DMS114 treated with DMSO at 0.1 percent for 48 hours (cell line): Measurements from ENCODE around the gene C9orf57.
"Not testable (repeated sequence)": the region's sequence is repeated elsewhere in the genome, so short reads cannot be mapped to it uniquely, and the experiment has no call there.

Experiments
- DNase-seq: peaks from one replicate; lab custom pipeline; 2025; ENCODE audit not compliant: unreplicated experiment; lab: John Stamatoyannopoulos, UW

Gene C9orf57

GRCh38 chr9:72060513-72060912 lies at the start of gene C9orf57:
Gene C9orf57 (minus strand): TSS chr9:72060613. CDS start chr9:72059331, 1,282 bp downstream.
- DNase-seq = no peak

DNA sequence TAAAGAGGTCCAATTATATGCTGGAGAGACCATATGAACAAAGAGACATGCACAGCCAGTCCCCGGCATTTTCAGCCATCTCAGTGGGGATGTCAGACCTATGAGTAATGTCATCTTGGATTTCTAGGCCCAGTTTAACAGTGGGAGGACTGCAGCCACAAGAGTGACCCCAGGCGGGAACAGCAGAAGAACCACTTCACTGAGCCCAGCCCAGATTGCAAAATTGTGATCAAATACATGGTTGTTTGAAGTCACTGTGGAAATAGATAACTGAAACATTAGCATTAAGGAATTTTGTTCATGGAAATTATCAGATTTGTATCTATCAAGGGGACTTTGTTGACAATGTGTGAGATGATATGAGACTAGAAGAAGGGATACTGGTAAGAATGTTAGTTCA lies 42.1 kb upstream of the C9orf57 start:
- no peak for DNase-seq

GRCh38 chr9:72095520-72095919 lies 35.1 kb upstream of the C9orf57 start:
- DNase-seq = not testable (repeated sequence)

- DNase-seq = no peak
These were observed 32.4 kb upstream of the C9orf57 start for GRCh38 chr9:72092820-72093219.

GRCh38 chr9:72089451-72090130 lies 29.2 kb upstream of the C9orf57 start:
- no peak for DNase-seq

GRCh38 chr9:72082536-72082935 lies 22.1 kb upstream of the C9orf57 start:
- no peak for DNase-seq

GRCh38 chr9:72074666-72075065 lies 14.3 kb upstream of the C9orf57 start:
- not testable (repeated sequence) for DNase-seq

DNA sequence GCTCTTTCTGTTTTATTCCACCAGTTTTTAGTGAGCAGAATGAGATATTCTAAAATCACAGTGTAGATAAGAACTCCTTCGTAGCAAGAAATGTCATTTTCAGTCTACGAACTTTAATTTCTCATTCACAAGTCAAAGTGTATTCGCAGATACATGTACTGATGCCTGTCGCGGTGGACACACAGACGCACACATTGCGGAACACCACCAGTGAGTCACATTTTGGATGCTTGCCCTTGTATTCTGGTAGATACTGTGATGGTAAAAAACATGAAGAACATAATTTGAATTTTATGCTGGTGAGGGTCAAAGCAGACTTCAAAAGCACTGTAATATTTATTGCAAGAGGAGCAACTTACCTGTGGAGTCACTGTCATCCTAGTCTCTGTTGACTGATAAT lies 4.7 kb upstream of the C9orf57 start:
- DNase-seq = no peak

- no peak for DNase-seq
These were observed 8.3 kb downstream of the C9orf57 start for GRCh38 chr9:72052122-72052521.

- no peak for DNase-seq
These were observed 11.6 kb downstream of the C9orf57 start for GRCh38 chr9:72048850-72049249.

DNA sequence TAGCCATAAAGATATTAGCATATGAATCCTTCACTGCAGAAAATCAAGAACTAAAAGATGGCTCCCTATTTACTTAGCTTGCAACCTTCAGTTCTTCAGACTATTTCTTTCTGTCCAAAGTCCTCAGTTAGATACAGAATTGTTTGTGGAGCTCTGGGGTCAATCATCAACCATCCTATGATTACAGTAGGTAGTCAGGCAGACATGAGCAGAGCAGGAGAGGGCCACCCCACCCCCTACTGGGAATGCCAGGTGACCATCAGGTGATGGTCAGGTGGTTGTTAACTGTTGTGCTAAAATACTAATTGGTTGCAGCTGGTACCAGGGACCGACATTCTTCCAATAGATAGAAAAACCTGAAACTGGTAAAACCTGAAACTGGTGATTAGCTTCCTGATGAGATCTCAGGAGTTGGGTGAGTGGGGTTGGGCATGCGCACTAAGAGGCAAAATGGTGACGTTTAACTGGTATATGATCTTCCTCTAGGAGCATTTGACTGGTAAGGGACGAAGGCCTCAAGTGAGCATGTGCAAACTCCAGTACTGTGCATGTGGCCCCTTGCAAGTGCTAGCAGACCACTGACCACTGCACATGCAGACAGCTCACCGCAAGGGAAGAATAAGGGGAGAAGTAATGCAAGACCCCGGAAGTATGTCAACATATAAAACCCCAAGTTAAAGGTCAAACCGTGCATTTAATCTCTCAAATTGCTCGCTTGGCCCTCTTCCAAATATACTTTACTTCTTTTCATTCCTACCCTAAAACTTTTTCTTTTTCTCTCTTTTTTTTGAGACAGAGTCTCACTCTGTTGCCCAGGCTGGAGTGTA lies 13.6 kb downstream of the C9orf57 start:
- DNase-seq = no peak

- DNase-seq = no peak
These were observed 16.3 kb downstream of the C9orf57 start for GRCh38 chr9:72044095-72044494.

GRCh38 chr9:72043576-72043975 lies 16.8 kb downstream of the C9orf57 start:
- no peak for DNase-seq

- DNase-seq = no peak
These were observed 17.5 kb downstream of the C9orf57 start for GRCh38 chr9:72042928-72043327.

- no peak for DNase-seq
These were observed 18.6 kb downstream of the C9orf57 start for GRCh38 chr9:72041775-72042194.

DNA sequence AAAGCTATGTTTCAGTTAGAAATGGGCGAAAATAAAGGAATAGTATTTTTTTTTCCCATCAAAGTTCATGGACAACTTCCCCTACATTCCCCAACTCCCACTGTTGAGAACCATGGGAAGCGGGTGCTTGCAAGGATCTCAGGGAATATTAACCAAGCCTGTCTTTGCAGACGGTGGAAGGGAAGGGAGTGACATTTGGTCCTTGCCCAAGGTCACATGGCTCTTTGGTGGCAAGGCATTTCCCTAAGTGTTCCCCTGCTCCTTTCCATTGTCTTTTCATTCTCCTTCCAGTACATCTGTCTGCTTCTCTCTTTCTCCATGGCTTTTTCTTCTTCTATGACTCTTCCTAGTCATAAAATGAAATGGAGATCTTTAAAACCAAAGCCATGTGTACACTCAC lies 19.0 kb downstream of the C9orf57 start:
- no peak for DNase-seq

DNA sequence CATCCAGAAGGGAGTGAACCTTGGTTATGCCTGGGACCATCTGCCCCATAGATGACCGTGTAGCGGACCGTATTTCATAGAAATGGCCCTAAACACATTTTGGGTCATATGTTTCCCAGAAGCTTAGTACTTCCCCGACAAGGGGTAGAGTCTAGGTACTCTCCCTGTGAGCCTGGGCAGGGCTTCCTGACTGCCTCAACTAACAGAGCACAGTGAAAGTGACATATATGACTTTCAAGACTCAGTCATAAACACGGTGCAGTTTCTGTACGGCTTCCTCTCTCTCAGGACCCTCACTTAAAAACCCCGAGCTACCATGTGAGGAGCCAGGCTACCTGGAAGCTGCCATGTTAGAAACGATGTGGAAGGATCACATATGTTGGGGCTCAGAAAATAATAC lies 20.9 kb downstream of the C9orf57 start:
- DNase-seq = no peak

GRCh38 chr9:72038890-72039410 lies 21.5 kb downstream of the C9orf57 start:
- peak; percentile 55 for DNase-seq

DNA sequence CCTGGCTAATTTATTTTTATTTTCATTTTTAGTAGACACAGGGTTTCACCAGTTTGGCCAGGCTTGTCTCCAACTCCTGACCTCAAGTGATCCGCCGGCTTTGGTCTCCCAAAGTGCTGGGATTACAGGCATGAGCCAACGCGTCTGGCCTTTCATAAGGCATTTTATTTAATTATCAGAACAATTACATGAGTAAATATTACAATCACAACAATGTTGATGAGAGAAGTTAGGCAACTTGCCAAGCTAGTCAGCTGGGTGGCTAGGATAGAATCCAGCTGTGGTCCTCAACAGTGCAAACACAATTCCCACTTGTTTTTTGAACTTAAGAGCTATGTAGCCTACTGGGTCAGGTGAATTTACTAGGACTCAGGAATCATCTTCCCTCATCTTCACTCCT lies 22.0 kb downstream of the C9orf57 start:
- no peak for DNase-seq

DNA sequence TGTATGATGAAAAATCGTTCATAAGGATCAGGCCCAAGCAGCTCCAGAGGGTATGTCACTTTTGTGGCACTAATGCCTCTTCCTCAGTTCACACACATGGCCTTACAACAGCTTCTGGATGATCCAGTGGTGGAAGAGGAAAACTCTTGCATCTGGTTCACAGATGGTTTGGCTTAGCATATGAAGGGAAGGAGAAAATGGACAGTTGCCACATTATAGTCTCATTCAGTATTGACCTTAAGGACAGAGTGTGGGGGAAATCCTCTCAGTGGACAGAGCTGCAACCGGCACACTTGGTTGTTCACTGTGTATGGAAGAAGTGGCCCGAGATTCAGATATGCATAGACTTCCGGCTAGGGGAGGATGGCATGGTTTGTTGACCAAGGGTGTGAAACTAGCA lies 22.8 kb downstream of the C9orf57 start:
- no peak for DNase-seq

DNA sequence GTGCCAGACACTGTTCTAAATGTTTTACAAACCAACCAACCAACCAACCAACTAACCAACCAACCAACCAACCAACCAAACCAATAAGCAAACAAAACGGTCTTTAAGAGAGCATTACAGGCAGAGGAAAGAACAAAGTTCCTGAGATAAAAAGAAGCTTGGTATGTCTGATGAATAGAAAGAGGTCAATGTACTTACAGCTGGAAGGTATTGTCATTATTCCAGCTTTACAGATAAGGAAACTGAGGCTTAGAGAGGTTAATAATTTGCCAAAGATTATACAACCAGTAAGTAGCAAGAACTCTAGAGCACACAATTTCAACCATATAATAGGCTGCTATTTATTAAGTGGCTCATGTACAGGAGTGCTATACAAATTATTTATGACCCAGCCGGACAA lies 29.6 kb downstream of the C9orf57 start:
- DNase-seq = no peak

GRCh38 chr9:72029986-72030385 lies 30.4 kb downstream of the C9orf57 start:
- DNase-seq = no peak
